Gastrocnemius medialis (tissue), 4 donors: Measurements from ENCODE around the gene GFOD1. TPM values are rescaled to one million over a fixed set of nuclear protein-coding genes. Genes with fewer than 3 reads are reported as not detected.

ENCODE experiments used
- ATAC-seq, 2 donors: fragments of 150-250 bp; one replicate each; pipeline ENCODE4 v1.9.1; 2016
- DNase-seq, 2 donors: peaks; one replicate each; pipeline ENCODE4 v3.0.0-alpha.2; 2019
- H3K27ac ChIP-seq, 4 donors: fragments of 200-600 bp; sonication (generic); 1 replicate in 1 of 4; 2 replicates in 3 of 4; pipeline ENCODE4 v1.5.1; 2016 to 2018; ENCODE audit warnings: mild to moderate bottlenecking in 2 of 4, moderate library complexity in 1 of 4
- H3K27me3 ChIP-seq, 3 donors: fragments of 200-600 bp; sonication (generic) in 2 of 3; 1 replicate in 1 of 3; 2 replicates in 2 of 3; pipeline versions ENCODE4 v1.5.1 to v1.6.0; 2016 to 2019; ENCODE audit warnings: mild to moderate bottlenecking in 1 of 3, moderate library complexity in 1 of 3
- H3K36me3 ChIP-seq, 2 donors: fragments of 200-600 bp; sonication (generic) in 1 of 2; one replicate each; pipeline ENCODE4 v1.5.1; 2017 to 2018
- H3K4me1 ChIP-seq, 2 donors: fragments of 200-600 bp; sonication (generic) in 1 of 2; one replicate each; pipeline ENCODE4 v1.5.1; 2016 to 2017; ENCODE audit warnings: mild to moderate bottlenecking in 2 of 2
- H3K4me3 ChIP-seq, 4 donors: fragments of 200-600 bp; sonication (generic) in 3 of 4; 1 replicate in 1 of 4; 2 replicates in 3 of 4; pipeline ENCODE4 v1.5.1; 2016 to 2019; ENCODE audit warnings: mild to moderate bottlenecking in 2 of 4
- H3K9me3 ChIP-seq, 3 donors: fragments of 200-600 bp; sonication (generic) in 2 of 3; 1 replicate in 1 of 3; 2 replicates in 2 of 3; pipeline ENCODE4 v1.5.1; 2016 to 2019
- POLR2A ChIP-seq, 2 donors: fragments of 450-650 bp; IDR thresholded peaks; one replicate each; pipeline ENCODE4 v1.6.1; 2017; ENCODE audit warnings: antibody characterized with exemption in 2 of 2, mild to moderate bottlenecking in 2 of 2, moderate library complexity in 2 of 2
- in situ Hi-C, 4 donors: fragments of 200-750 bp; cut with MboI; loops; one replicate each; pipeline versions ENCODE4 v1.15.0 to v1.8.0; 2017; ENCODE audit warnings: low sequenced_read_pairs in 4 of 4
- intact Hi-C: fragments of 100-400 bp; cut with DNase I; formaldehyde crosslinking; loops from one replicate; pipeline ENCODE4 v1.15.1; 2023; ENCODE audit warnings: low total_unique reads
- total RNA-seq, 4 donors: library from RNA; depleted of rRNA; stranded (reverse); fragments of >200 nt; gene quantifications; one replicate each; pipeline versions ENCODE4 v1.1.0 to v1.2.3, GENCODE V29; 2016
- TF ChIP-seq, protein P1 (sequence below), 5 experiments: fragments of 450-650 bp in 3 of 5; fragments of 200-600 bp in 2 of 5; sonication (generic) in 2 of 5; IDR thresholded peaks in 4 of 5; conservative IDR thresholded peaks in 1 of 5; 1 replicate in 4 of 5; 2 replicates in 1 of 5; pipeline ENCODE4 v1.5.1; 2016 to 2019; ENCODE audit warnings: antibody characterized with exemption in 5 of 5, mild to moderate bottlenecking in 3 of 5, moderate library complexity in 3 of 5

Gene GFOD1
- total RNA-seq, 4 donors from 2014 or later: 9.0 to 31.8 (median 16.9) TPM

GRCh38 chr6:13423252-13423651 is 64.1 kb downstream of the GFOD1 start:
- no peak for DNase-seq
- TF ChIP-seq POLR2A (IDR thresholded peaks at IDR 0.05): no peak
- TF ChIP-seq, protein P1, sequence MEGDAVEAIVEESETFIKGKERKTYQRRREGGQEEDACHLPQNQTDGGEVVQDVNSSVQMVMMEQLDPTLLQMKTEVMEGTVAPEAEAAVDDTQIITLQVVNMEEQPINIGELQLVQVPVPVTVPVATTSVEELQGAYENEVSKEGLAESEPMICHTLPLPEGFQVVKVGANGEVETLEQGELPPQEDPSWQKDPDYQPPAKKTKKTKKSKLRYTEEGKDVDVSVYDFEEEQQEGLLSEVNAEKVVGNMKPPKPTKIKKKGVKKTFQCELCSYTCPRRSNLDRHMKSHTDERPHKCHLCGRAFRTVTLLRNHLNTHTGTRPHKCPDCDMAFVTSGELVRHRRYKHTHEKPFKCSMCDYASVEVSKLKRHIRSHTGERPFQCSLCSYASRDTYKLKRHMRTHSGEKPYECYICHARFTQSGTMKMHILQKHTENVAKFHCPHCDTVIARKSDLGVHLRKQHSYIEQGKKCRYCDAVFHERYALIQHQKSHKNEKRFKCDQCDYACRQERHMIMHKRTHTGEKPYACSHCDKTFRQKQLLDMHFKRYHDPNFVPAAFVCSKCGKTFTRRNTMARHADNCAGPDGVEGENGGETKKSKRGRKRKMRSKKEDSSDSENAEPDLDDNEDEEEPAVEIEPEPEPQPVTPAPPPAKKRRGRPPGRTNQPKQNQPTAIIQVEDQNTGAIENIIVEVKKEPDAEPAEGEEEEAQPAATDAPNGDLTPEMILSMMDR (IDR thresholded peaks at IDR 0.05 in 4 of 5, conservative IDR thresholded peaks at IDR 0.05 in 1 of 5): no peak
- H3K4me3 ChIP-seq: no peak overlapping the region
- intact Hi-C loops: loop anchor here (2.0 to 10.0 kb wide), 2 partner anchors 64 to 392 kb away; partner anchors contain the start of genes GFOD1 and MCUR1
- no peaks in the 10 kb centered on the region for H3K9me3 ChIP-seq
- H3K4me1 ChIP-seq: peaks cover 84 to 91% of the 10 kb centered on the region in 2 donors
- in situ Hi-C loops: loop anchor here in 1 of 4 donors (25.0 kb wide), 1 partner anchor 114 kb away; no protein-coding TSS in a partner anchor
- peak; percentile 10 to 35 for ATAC-seq
- no peaks in the 10 kb centered on the region for H3K36me3 ChIP-seq
- no peaks in the 10 kb centered on the region for H3K27me3 ChIP-seq
- peak overlapping the region; percentile 72 to 80 (median 74) for H3K27ac ChIP-seq

- TF ChIP-seq POLR2A (IDR thresholded peaks at IDR 0.05): no peak
- TF ChIP-seq, protein P1 (IDR thresholded peaks at IDR 0.05 in 4 of 5, conservative IDR thresholded peaks at IDR 0.05 in 1 of 5): no peak
- DNase-seq: no peak
- Histone ChIP-seq H3K36me3 (no peaks in the 10 kb centered on the region), H3K9me3 (no peaks in the 10 kb centered on the region), H3K4me3 (peak overlapping the region in 1 of 4 donors; percentile 5), H3K4me1 (peaks cover 89 to 96% of the 10 kb centered on the region in 2 donors), H3K27me3 (no peaks in the 10 kb centered on the region), H3K27ac (peak overlapping the region; percentile 72 to 80 (median 74))
- intact Hi-C loops: loop anchor here (2.0 to 10.0 kb wide), 2 partner anchors 64 to 392 kb away; partner anchors contain the start of genes GFOD1 and MCUR1
- in situ Hi-C loops: loop anchor here in 1 of 4 donors (25.0 kb wide), 1 partner anchor 115 kb away; no protein-coding TSS in a partner anchor
- peak; percentile 27 to 52 for ATAC-seq
These were observed 64.6 kb downstream of the GFOD1 start for GRCh38 chr6:13422681-13423221.

GRCh38 chr6:13421425-13422059 is 65.9 kb downstream of the GFOD1 start:
- DNase-seq: no peak
- in situ Hi-C loops: loop anchor here in 1 of 4 donors (25.0 kb wide), 1 partner anchor 116 kb away; no protein-coding TSS in a partner anchor
- intact Hi-C loops: loop anchor here (2.0 to 10.0 kb wide), 2 partner anchors 65 to 393 kb away; partner anchors contain the start of genes GFOD1 and MCUR1

DNA sequence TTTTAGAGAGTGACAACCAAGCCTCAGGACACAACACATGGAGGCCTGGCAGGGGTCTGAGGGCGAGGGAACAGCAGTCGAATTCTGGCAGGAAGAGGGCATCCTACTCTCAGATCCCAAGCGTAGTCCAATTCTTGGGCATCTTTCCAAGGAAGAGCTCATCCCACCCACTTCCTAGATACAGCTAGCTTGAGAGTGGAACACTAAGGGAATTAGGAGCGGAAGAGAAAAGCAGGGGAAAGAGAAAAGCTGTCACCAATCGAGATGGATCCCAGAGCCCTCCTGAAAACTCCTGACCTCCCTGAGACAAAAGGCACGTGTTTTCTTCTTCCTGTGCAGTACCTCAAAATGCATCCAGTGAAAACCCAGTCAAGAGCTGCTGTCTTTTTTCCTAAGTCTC is 67.1 kb downstream of the GFOD1 start:
- intact Hi-C loops: loop anchor here (10.0 kb wide), 1 partner anchor 395 kb away; the partner anchor contains the start of gene MCUR1
- no peak for ATAC-seq

More at GRCh38 chr6:13421425-13422059, 65.9 kb downstream of the GFOD1 start:
- TF ChIP-seq, protein P1 (IDR thresholded peaks at IDR 0.05 in 4 of 5, conservative IDR thresholded peaks at IDR 0.05 in 1 of 5): no peak
- no peak for TF ChIP-seq POLR2A (IDR thresholded peaks at IDR 0.05)
- H3K4me3 ChIP-seq: no peak overlapping the region
- no peaks in the 10 kb centered on the region for H3K27me3 ChIP-seq
- H3K9me3 ChIP-seq: no peaks in the 10 kb centered on the region
- H3K4me1 ChIP-seq: peaks cover 87 to 90% of the 10 kb centered on the region in 2 donors
- no peaks in the 10 kb centered on the region for H3K36me3 ChIP-seq
- no peak for ATAC-seq
- peak overlapping the region; percentile 72 to 80 (median 74) for H3K27ac ChIP-seq

More for the DNA sequence above, 67.1 kb downstream of the GFOD1 start:
- no peak for TF ChIP-seq POLR2A (IDR thresholded peaks at IDR 0.05)
- TF ChIP-seq, protein P1 (IDR thresholded peaks at IDR 0.05 in 4 of 5, conservative IDR thresholded peaks at IDR 0.05 in 1 of 5): no peak
- Histone ChIP-seq H3K4me3 (no peak overlapping the region), H3K27ac (peak overlapping the region; percentile 5 to 27 (median 21)), H3K36me3 (no peaks in the 10 kb centered on the region), H3K9me3 (no peaks in the 10 kb centered on the region), H3K4me1 (peaks cover 76 to 77% of the 10 kb centered on the region in 2 donors), H3K27me3 (no peaks in the 10 kb centered on the region)
- DNase-seq: no peak
- in situ Hi-C loops: loop anchor here in 1 of 4 donors (25.0 kb wide), 1 partner anchor 117 kb away; no protein-coding TSS in a partner anchor
